Ishikawa (cell line): ENCODE data around the gene ILKAP.

Experiments
- CEBPB ChIP-seq: IDR thresholded peaks from 2 replicates; pipeline ENCODE4 v1.6.1; 2012
- CREB1 ChIP-seq: IDR thresholded peaks from 2 replicates; pipeline ENCODE4 v1.6.1; 2012; ENCODE audit warnings: low read depth
- EGR1 ChIP-seq: IDR thresholded peaks from 2 replicates; pipeline ENCODE4 v1.6.1; 2012
- EP300 ChIP-seq: IDR thresholded peaks from 2 replicates; pipeline ENCODE4 v1.6.1; 2012; ENCODE audit warnings: borderline replicate concordance
- FOXM1 ChIP-seq: IDR thresholded peaks from 2 replicates; pipeline ENCODE4 v1.6.1; 2012; ENCODE audit warnings: low read depth, borderline replicate concordance
- MAX ChIP-seq: IDR thresholded peaks from 2 replicates; pipeline ENCODE4 v1.6.1; 2012
- NFIC ChIP-seq: IDR thresholded peaks from 2 replicates; pipeline ENCODE4 v1.6.1; 2012
- RAD21 ChIP-seq: IDR thresholded peaks from 2 replicates; pipeline ENCODE4 v1.6.1; 2012; ENCODE audit warnings: low read depth
- TAF1 ChIP-seq: IDR thresholded peaks from 2 replicates; pipeline ENCODE4 v1.6.1; 2012; ENCODE audit warnings: low read depth, mild to moderate bottlenecking
- TCF12 ChIP-seq: IDR thresholded peaks from 2 replicates; pipeline ENCODE4 v1.6.1; 2012; ENCODE audit warnings: low read depth
- TEAD4 ChIP-seq: IDR thresholded peaks from 2 replicates; pipeline ENCODE4 v1.6.1; 2012
- YY1 ChIP-seq: IDR thresholded peaks from 2 replicates; pipeline ENCODE4 v1.6.1; 2012; ENCODE audit warnings: low read depth
- ZBTB7A ChIP-seq: IDR thresholded peaks from 2 replicates; pipeline ENCODE4 v1.6.1; 2012; ENCODE audit warnings: low read depth
- TF ChIP-seq, protein P1 (sequence below): IDR thresholded peaks from 2 replicates; pipeline ENCODE4 v1.6.1; 2012
- TF ChIP-seq, protein P2 (sequence below): IDR thresholded peaks from 2 replicates; pipeline ENCODE4 v1.6.1; 2012; ENCODE audit warnings: low read depth, mild to moderate bottlenecking

Gene ILKAP

GRCh38 chr2:238132463-238133450 is 70.7 kb downstream of the ILKAP start:
- TF ChIP-seq EP300 (no peak), CEBPB (no peak), EGR1 (no peak)
- TF ChIP-seq, protein P1, sequence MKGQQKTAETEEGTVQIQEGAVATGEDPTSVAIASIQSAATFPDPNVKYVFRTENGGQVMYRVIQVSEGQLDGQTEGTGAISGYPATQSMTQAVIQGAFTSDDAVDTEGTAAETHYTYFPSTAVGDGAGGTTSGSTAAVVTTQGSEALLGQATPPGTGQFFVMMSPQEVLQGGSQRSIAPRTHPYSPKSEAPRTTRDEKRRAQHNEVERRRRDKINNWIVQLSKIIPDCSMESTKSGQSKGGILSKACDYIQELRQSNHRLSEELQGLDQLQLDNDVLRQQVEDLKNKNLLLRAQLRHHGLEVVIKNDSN, result no peak

- TF ChIP-seq RAD21, result no peak
- no peak for TF ChIP-seq MAX
- TF ChIP-seq, protein P1, result no peak
- TF ChIP-seq EGR1, result no peak
- TF ChIP-seq, protein P2, sequence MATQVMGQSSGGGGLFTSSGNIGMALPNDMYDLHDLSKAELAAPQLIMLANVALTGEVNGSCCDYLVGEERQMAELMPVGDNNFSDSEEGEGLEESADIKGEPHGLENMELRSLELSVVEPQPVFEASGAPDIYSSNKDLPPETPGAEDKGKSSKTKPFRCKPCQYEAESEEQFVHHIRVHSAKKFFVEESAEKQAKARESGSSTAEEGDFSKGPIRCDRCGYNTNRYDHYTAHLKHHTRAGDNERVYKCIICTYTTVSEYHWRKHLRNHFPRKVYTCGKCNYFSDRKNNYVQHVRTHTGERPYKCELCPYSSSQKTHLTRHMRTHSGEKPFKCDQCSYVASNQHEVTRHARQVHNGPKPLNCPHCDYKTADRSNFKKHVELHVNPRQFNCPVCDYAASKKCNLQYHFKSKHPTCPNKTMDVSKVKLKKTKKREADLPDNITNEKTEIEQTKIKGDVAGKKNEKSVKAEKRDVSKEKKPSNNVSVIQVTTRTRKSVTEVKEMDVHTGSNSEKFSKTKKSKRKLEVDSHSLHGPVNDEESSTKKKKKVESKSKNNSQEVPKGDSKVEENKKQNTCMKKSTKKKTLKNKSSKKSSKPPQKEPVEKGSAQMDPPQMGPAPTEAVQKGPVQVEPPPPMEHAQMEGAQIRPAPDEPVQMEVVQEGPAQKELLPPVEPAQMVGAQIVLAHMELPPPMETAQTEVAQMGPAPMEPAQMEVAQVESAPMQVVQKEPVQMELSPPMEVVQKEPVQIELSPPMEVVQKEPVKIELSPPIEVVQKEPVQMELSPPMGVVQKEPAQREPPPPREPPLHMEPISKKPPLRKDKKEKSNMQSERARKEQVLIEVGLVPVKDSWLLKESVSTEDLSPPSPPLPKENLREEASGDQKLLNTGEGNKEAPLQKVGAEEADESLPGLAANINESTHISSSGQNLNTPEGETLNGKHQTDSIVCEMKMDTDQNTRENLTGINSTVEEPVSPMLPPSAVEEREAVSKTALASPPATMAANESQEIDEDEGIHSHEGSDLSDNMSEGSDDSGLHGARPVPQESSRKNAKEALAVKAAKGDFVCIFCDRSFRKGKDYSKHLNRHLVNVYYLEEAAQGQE, result no peak
- no peak for TF ChIP-seq CEBPB
- no peak for TF ChIP-seq CREB1
- no peak for TF ChIP-seq NFIC
- TF ChIP-seq EP300, result no peak
- no peak for TF ChIP-seq TEAD4
- TF ChIP-seq ZBTB7A, result no peak
- no peak for TF ChIP-seq TCF12
- no peak for TF ChIP-seq TAF1
- TF ChIP-seq YY1, result no peak
- no peak for TF ChIP-seq FOXM1
Measured at GRCh38 chr2:238131761-238132462, 71.6 kb downstream of the ILKAP start.

DNA sequence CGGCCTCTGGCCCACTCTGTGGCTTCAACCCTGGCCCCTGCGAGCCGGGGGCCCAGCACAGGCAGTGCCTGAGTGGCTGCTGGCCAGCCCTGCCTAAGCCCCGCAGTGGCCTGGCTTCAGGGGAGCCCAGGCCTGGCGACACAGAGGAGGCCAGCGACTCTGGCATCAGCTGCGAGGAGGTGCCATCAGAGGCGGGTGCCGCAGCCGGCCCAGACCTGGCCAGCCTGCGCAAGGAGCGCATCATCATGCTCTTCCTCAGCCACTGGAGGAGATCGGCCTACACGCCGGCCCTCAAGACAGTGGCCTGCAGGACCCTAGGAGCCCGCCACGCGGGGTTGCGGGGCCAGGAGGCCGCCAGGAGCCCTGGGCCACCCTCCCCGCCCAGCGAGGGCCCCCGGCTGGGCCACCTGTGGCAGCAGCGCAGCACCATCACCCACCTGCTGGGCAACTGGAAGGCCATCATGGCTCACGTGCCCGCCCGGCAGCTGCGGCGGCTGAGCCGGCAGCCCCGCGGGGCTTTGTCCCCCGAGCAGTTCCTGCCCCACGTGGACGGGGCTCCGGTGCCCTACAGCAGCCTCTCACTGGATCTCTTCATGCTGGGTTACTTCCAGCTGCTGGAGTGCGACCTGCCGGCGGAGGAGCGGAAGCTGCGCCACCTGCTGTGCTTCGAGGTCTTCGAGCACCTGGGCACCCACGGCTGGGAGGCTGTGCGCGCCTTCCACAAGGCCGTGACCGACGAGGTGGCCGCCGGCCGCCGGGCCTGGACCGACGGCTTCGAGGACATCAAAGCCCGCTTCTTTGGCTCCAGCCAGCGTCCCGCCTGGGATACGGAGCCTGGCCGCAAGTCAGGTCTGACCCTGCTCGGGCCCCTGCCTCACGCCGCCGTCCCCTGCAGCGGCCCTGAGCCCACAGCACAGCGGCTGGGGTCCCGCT is 72.5 kb downstream of the ILKAP start:
- TF ChIP-seq FOXM1 (no peak), EP300 (no peak), NFIC (no peak)

GRCh38 chr2:238130111-238130695 is 73.3 kb downstream of the ILKAP start:
- TF ChIP-seq, protein P2, result no peak
- TF ChIP-seq TAF1, result no peak

DNA sequence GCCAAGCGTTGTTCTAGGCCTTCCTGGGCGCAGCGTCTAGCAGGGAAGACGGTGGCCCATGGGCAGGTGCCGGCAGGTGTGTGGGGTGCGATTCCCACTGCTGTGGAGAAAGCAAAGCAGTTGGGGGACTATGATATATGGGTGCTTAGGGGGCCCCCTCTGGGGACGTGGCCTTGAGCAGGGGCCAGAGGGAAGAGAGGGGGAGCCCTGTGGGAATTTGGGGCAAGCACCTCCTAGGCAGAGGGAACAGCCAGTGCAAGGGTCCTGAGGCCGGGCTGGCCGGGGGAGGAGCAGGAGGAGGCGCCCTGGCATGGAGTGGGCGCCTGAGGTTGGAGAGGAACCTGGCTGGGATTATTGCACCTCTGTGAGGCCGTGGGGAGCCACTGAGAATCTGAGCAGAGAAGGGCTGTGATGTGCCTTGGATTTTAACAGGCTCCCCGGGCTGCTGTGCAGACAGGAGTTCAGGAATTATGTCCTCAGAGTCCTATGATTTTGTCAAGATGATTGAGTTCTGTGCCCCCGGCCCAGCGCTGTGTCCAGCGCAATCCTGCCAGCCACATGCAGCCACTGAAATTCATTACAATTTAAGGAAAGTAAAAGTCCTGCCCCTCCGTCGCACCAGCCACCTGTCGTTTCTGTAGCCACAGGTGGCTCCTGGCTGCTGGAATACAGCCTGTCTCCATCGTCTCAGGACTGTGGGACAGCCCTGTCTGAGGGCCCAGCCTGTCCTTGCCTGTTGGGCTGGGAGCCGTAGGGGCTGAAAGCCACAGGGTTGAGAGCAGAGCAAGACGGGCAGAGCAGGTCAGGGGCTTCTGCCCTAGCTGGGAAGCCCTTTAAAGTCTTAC is 74.1 kb downstream of the ILKAP start:
- TF ChIP-seq MAX (no peak), EGR1 (no peak), EP300 (no peak), FOXM1 (no peak), TEAD4 (no peak), ZBTB7A (no peak), TAF1 (no peak), CEBPB (no peak)
- TF ChIP-seq, protein P1, result no peak
- TF ChIP-seq, protein P2, result no peak
